ENCODE data around the gene WNT6. TPM values are rescaled to one million over a fixed set of nuclear protein-coding genes. Genes with fewer than 3 reads are reported as not detected.

The WNT6 gene
- total RNA-seq, 1 experiment from 2014 or later = 20.3 TPM

- Mint-ChIP-seq H3K4me3 (ENCODE audit: unreplicated experiment) (peak overlapping the region; percentile 76), H3K27ac (ENCODE audit: unreplicated experiment) (peak overlapping the region; percentile 40), H3K4me1 (ENCODE audit: low read depth, unreplicated experiment) (peaks cover 37% of the 10 kb centered on the region), H3K9me3 (ENCODE audit: unreplicated experiment) (no peaks in the 10 kb centered on the region), H3K36me3 (ENCODE audit: insufficient read depth, unreplicated experiment) (peaks cover 30% of the 10 kb centered on the region), H3K27me3 (ENCODE audit: insufficient read depth, unreplicated experiment) (peaks cover 8% of the 10 kb centered on the region)
- TSS peak; percentile 60 for BruUV-seq (replicated peaks)
- DNase-seq = no peak
- no peak for TF ChIP-seq CTCF (IDR thresholded peaks at IDR 0.05; ENCODE audit: insufficient read depth in 1 of 2, low read depth in 1 of 2, low read length in 1 of 2, severe bottlenecking in 1 of 2, unreplicated experiment in 1 of 2)
- ChIA-PET POLR2A (interaction anchor here (0.5 to 1.0 kb wide), 6 partner anchors 32 to 201 kb away, joined by 3 to 12 read pairs (median 4); partner anchors contain the start of genes BCS1L, RNF25, STK36 and ZNF142), CTCF (interaction anchor here (0.6 to 1.6 kb wide), 17 partner anchors 8 to 309 kb away, joined by 3 to 26 read pairs (median 5); partner anchors contain the start of genes SLC23A3 and TTLL4)
- peaks cover 46% of the 10 kb centered on the region for H3K4me1 ChIP-seq
- no peaks in the 10 kb centered on the region for H3K9me3 ChIP-seq
- H3K27me3 ChIP-seq (replicated peaks; ENCODE audit: control insufficient read depth, insufficient read depth, low read length) = peaks cover 6% of the 10 kb centered on the region
- H3K4me3 ChIP-seq (ENCODE audit: low read depth, low read length) = peak overlapping the region; percentile 43
- intact Hi-C loops (cut with micrococcal nuclease; ENCODE audit: unreplicated experiment) = loop anchor here (2.0 to 5.0 kb wide), 2 partner anchors 17 to 97 kb away; partner anchors contain the start of gene CDK5R2
- no peaks in the 10 kb centered on the region for H3K36me3 ChIP-seq (ENCODE audit: control insufficient read depth, insufficient read depth, low read length)
These were observed 605 bp downstream of the WNT6 start for GRCh38 chr2:218859988-218860831.

- no peaks in the 10 kb centered on the region for H3K9me3 ChIP-seq
- Mint-ChIP-seq H3K36me3 (ENCODE audit: insufficient read depth, unreplicated experiment) (peaks cover 35% of the 10 kb centered on the region), H3K4me3 (ENCODE audit: unreplicated experiment) (peak overlapping the region; percentile 76), H3K27ac (ENCODE audit: unreplicated experiment) (no peak overlapping the region), H3K27me3 (ENCODE audit: insufficient read depth, unreplicated experiment) (peaks cover 8% of the 10 kb centered on the region), H3K4me1 (ENCODE audit: low read depth, unreplicated experiment) (peaks cover 32% of the 10 kb centered on the region), H3K9me3 (ENCODE audit: unreplicated experiment) (no peaks in the 10 kb centered on the region)
- peak overlapping the region; percentile 43 for H3K4me3 ChIP-seq (ENCODE audit: low read depth, low read length)
- peak; percentile 88 to 93 for DNase-seq
- peaks cover 43% of the 10 kb centered on the region for H3K4me1 ChIP-seq
- peaks cover 6% of the 10 kb centered on the region for H3K27me3 ChIP-seq (replicated peaks; ENCODE audit: control insufficient read depth, insufficient read depth, low read length)
- intact Hi-C loops (cut with micrococcal nuclease; ENCODE audit: unreplicated experiment) = loop anchor here (2.0 to 5.0 kb wide), 2 partner anchors 16 to 96 kb away; partner anchors contain the start of gene CDK5R2
- H3K36me3 ChIP-seq (ENCODE audit: control insufficient read depth, insufficient read depth, low read length) = no peaks in the 10 kb centered on the region
- TF ChIP-seq CTCF (IDR thresholded peaks at IDR 0.05; ENCODE audit: insufficient read depth in 1 of 2, low read depth in 1 of 2, low read length in 1 of 2, severe bottlenecking in 1 of 2, unreplicated experiment in 1 of 2) = no peak
- ChIA-PET CTCF (interaction anchor here (0.6 to 1.6 kb wide), 16 partner anchors 9 to 309 kb away, joined by 3 to 26 read pairs (median 6); partner anchors contain the start of genes SLC23A3 and TTLL4), POLR2A (interaction anchor here (0.6 to 1.0 kb wide), 6 partner anchors 11 to 202 kb away, joined by 3 to 12 read pairs (median 4); partner anchors contain the start of genes BCS1L, RNF25, STK36 and ZNF142)
- no TSS peak for BruUV-seq (replicated peaks)
These were observed 1.4 kb downstream of the WNT6 start for GRCh38 chr2:218860950-218861381.

- Histone ChIP-seq H3K27me3 (replicated peaks; ENCODE audit: control insufficient read depth, insufficient read depth, low read length) (peaks cover 6% of the 10 kb centered on the region), H3K4me1 (peaks cover 38% of the 10 kb centered on the region), H3K4me3 (ENCODE audit: low read depth, low read length) (no peak overlapping the region), H3K9me3 (no peaks in the 10 kb centered on the region), H3K36me3 (ENCODE audit: control insufficient read depth, insufficient read depth, low read length) (no peaks in the 10 kb centered on the region)
- Mint-ChIP-seq H3K27me3 (ENCODE audit: insufficient read depth, unreplicated experiment) (peaks cover 8% of the 10 kb centered on the region), H3K36me3 (ENCODE audit: insufficient read depth, unreplicated experiment) (peaks cover 35% of the 10 kb centered on the region), H3K9me3 (ENCODE audit: unreplicated experiment) (no peaks in the 10 kb centered on the region), H3K27ac (ENCODE audit: unreplicated experiment) (no peak overlapping the region), H3K4me1 (ENCODE audit: low read depth, unreplicated experiment) (peaks cover 24% of the 10 kb centered on the region), H3K4me3 (ENCODE audit: unreplicated experiment) (peak overlapping the region; percentile 76)
- intact Hi-C loops (cut with micrococcal nuclease; ENCODE audit: unreplicated experiment) = loop anchor here (2.0 to 5.0 kb wide), 2 partner anchors 15 to 96 kb away; partner anchors contain the start of gene CDK5R2
- DNase-seq = peak in 1 of 2 experiments; percentile 38
- POLR2A ChIA-PET = no interaction called here
- no peak for TF ChIP-seq CTCF (IDR thresholded peaks at IDR 0.05; ENCODE audit: insufficient read depth in 1 of 2, low read depth in 1 of 2, low read length in 1 of 2, severe bottlenecking in 1 of 2, unreplicated experiment in 1 of 2)
- CTCF ChIA-PET = interaction anchor here (0.6 to 1.6 kb wide), 3 partner anchors 33 to 151 kb away, joined by 4 to 26 read pairs (median 5); partner anchors contain the start of gene TTLL4
- no TSS peak for BruUV-seq (replicated peaks)
These were observed 2.2 kb downstream of the WNT6 start for GRCh38 chr2:218861645-218862318.

Data from Caco-2 (cell line).